Mucosa of rectum (tissue), 2 donors: ENCODE results near the gene REST.
A peak's percentile ranks its signal among the peaks of the same experiment; 100 is the strongest.
"Not testable (repeated sequence)": the region's sequence is repeated elsewhere in the genome, so short reads cannot be mapped to it uniquely, and the experiment has no call there.

Experiments used
- H3K27ac ChIP-seq, 2 donors: one replicate each; pipeline ENCODE4 v1.7.0; 2013; ENCODE audit warnings: inconsistent platforms in 2 of 2, low read depth in 2 of 2, low read length in 2 of 2
- H3K27me3 ChIP-seq, 2 donors: one replicate each; pipeline ENCODE4 v1.7.0; 2013; ENCODE audit warnings: low read length in 2 of 2; ENCODE audit not compliant: control insufficient read depth in 2 of 2, insufficient read depth in 2 of 2
- H3K36me3 ChIP-seq, 2 donors: one replicate each; pipeline ENCODE4 v1.7.0; 2013; ENCODE audit warnings: low read length in 2 of 2; ENCODE audit not compliant: control insufficient read depth in 2 of 2, insufficient read depth in 2 of 2
- H3K4me1 ChIP-seq, 2 donors: one replicate each; pipeline ENCODE4 v1.7.0; 2013; ENCODE audit warnings: low read length in 2 of 2, mild to moderate bottlenecking in 1 of 2; ENCODE audit not compliant: control insufficient read depth in 2 of 2, insufficient read depth in 2 of 2
- H3K4me3 ChIP-seq, 2 donors: one replicate each; pipeline ENCODE4 v1.7.0; 2013; ENCODE audit warnings: low read length in 2 of 2
- H3K9ac ChIP-seq, 2 donors: one replicate each; pipeline ENCODE4 v1.7.0; 2013; ENCODE audit warnings: low read length in 2 of 2, low read depth in 1 of 2, mild to moderate bottlenecking in 1 of 2
- H3K9me3 ChIP-seq, 2 donors: one replicate each; pipeline ENCODE4 v1.7.0; 2013; ENCODE audit warnings: low read length in 2 of 2; ENCODE audit not compliant: control insufficient read depth in 2 of 2
- donor health status: healthy.
- donor health status: Normal muscosa, but diverticular disease.

REST gene

DNA sequence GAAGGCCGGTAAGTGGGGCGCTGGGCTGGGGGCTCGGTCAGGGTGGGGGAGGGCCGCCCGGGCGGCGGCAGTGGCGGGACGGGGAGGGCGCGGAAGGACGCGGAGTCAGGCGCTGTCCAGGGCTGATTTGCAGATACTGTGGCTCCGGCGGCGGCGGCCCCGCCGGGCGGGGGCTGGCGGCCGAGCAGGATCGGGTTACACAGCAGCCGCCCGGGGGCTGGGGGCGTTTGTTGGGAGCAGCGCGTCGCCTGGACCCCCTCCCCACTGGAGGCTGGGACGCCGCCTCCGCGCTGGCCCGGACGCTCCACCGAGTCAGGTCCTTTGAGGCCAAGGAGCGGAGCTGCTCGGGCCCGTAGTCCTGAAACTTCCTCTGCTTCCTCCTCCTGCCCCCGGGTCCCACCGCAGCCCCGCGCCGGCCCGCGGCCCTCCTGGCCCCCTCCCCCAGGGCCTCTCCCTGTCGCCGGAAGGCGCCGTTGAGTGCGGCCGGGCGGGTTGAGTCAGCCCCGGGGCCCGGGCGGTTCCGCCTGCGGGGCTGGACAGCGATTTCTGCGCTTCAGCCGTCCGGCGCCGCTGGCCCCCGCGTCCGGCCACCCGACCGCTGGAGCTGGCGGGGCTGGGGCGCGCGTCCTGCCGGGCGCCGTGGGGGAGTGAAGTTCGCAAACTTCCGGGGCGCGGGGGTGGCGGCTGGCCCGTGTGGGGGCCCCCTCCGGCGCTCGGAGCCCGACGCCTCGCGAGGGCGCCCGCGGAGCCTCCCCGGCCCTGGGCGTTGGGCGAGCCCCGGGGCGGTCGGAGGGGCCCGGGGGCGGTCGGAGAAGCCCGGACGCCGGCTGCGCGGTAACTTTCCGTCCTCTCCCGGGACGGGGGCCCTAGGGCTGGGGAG is 746 bp downstream of the REST start:
- Histone ChIP-seq H3K27me3 (no peaks in the 10 kb centered on the region), H3K4me1 (peaks cover 18 to 19% of the 10 kb centered on the region in 2 donors), H3K27ac (peak overlapping the region; percentile 89 to 91), H3K9ac (peak overlapping the region; percentile 76 to 85), H3K4me3 (peak overlapping the region; percentile 88), H3K36me3 (peaks cover 2% of the 10 kb centered on the region in 2 donors), H3K9me3 (no peaks in the 10 kb centered on the region)

DNA sequence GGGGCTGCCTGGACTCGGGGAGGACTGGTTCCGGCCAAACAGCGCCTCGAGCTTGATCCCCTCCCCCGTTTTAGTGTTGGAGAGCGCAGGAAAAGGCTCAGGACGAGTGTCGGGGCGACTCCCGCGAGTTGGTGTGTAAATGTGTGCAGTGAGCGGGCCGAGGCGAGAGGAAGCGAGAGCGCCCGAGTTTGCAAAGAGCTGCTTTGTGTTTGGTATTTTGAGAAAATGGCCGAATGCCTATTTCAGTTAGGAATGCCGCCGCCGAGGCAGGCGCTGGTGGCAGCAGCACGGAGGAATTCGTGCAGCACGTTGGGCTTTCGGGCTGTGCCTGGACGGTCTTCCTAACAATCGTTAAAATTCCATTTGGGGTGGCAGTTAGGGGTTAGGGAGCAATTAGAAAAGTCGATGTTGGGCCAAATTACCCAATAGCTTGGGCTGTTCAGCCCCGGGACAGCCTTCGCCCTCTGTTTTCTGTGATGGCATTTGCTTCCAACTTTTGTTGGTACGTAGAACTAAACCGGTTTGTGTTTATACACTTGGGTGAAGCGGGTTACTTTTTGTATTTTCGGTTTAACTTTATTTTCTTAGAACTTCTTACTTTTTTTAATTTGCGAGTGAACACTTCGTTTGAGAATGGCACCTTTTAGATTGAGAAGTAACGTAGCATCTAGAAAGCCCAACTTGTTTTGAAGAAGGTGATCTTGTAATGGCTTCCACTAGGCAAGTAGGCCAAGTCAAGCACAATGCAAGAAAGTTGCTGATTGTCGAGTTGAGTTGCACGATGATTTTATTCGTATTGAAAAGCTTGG is 1.6 kb downstream of the REST start:
- Histone ChIP-seq H3K27ac (peak overlapping the region; percentile 89 to 91), H3K4me3 (peak overlapping the region; percentile 88), H3K36me3 (peaks cover 2 to 4% of the 10 kb centered on the region in 2 donors), H3K9ac (peak overlapping the region; percentile 76 to 85), H3K9me3 (no peaks in the 10 kb centered on the region), H3K4me1 (peaks cover 18 to 19% of the 10 kb centered on the region in 2 donors), H3K27me3 (no peaks in the 10 kb centered on the region)

DNA sequence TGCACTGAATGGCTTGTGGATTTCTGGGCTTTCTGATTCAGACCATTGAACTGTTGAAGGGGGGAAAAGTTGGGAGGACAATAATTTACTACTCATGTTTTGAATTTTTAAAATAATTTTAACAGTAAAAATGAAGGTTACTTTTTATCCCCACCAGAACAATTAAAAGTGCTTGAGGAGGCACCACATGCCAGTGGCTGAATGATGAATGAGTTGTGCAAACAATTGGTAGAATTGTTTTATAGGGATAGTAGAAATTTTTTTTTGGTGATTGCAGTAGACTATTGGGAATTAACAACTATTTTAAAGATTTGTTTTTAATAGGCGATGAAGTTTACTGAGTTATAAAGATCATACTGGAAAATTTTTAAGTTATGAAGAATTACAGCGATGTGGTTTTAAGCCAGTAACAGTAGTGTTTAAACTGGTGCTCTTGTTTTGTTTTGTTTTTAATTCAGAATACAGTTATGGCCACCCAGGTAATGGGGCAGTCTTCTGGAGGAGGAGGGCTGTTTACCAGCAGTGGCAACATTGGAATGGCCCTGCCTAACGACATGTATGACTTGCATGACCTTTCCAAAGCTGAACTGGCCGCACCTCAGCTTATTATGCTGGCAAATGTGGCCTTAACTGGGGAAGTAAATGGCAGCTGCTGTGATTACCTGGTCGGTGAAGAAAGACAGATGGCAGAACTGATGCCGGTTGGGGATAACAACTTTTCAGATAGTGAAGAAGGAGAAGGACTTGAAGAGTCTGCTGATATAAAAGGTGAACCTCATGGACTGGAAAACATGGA is 2.7 kb downstream of the REST start:
- peak overlapping the region; percentile 88 for H3K4me3 ChIP-seq
- peak overlapping the region in 1 of 2 donors; percentile 91 for H3K27ac ChIP-seq
- peaks cover 18 to 19% of the 10 kb centered on the region in 2 donors for H3K4me1 ChIP-seq
- H3K9ac ChIP-seq = peak overlapping the region; percentile 58 to 85
- no peaks in the 10 kb centered on the region for H3K27me3 ChIP-seq
- H3K9me3 ChIP-seq = no peaks in the 10 kb centered on the region
- peaks cover 2 to 4% of the 10 kb centered on the region in 2 donors for H3K36me3 ChIP-seq

DNA sequence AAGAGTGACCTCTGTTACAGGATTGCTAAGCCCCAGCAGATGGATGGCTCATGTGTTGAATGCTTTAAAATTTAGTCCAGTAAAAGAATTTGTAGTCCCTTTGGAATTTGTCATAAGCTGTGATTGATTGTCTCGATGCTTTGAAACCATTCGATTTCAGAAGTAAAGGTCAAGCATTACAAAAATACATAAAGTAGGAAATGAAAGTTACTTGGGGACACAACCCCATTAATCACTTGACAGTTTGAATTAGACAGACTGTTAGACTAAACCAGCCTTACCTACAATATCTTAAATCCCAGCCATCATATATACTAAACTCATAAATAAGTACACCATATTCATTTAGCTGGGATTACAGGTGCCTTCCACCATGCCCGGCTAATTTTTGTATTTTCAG is 6.6 kb downstream of the REST start:
- H3K36me3 ChIP-seq = peaks cover 2 to 17% of the 10 kb centered on the region in 2 donors
- H3K4me3 ChIP-seq = no peak overlapping the region
- no peaks in the 10 kb centered on the region for H3K9me3 ChIP-seq
- peaks cover 14% of the 10 kb centered on the region in 2 donors for H3K4me1 ChIP-seq
- H3K9ac ChIP-seq = no peak overlapping the region
- H3K27ac ChIP-seq = no peak overlapping the region
- H3K27me3 ChIP-seq = no peaks in the 10 kb centered on the region

DNA sequence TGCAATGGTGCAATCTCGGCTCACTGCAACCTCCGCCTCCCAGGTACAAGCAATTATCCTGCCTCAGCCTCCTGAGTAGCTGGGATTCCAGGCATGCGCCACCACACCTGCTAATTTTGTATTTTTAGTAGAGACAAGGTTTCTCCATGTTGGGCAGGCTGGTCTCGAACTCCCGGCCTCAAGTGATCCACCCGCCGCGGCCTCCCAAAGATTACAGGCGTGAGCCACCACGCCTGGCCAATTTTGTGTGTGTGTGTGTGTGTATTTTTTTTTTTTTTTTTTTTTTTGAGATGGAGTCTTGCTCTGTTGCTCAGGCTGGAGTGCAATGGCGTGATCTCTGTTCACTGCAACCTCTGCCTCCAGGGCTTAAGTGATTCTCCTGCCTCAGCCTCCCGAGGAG is 7.3 kb downstream of the REST start:
- peaks cover 9 to 10% of the 10 kb centered on the region in 2 donors for H3K4me1 ChIP-seq
- H3K36me3 ChIP-seq = peaks cover 7 to 18% of the 10 kb centered on the region in 2 donors

GRCh38 chr4:56927196-56927595 is 19.5 kb downstream of the REST start:
- Histone ChIP-seq H3K9ac (no peak overlapping the region), H3K4me3 (no peak overlapping the region), H3K27me3 (no peaks in the 10 kb centered on the region), H3K36me3 (peaks cover 22 to 34% of the 10 kb centered on the region in 2 donors), H3K27ac (no peak overlapping the region), H3K4me1 (no peaks in the 10 kb centered on the region), H3K9me3 (no peaks in the 10 kb centered on the region)

More for the DNA sequence above, 7.3 kb downstream of the REST start:
- not testable (repeated sequence) for H3K4me3 ChIP-seq, H3K27ac ChIP-seq, H3K9me3 ChIP-seq, H3K27me3 ChIP-seq, H3K9ac ChIP-seq

GRCh38 chr4:56930638-56931037 is 22.9 kb downstream of the REST start:
- H3K27me3 ChIP-seq = no peaks in the 10 kb centered on the region
- no peak overlapping the region for H3K4me3 ChIP-seq
- no peaks in the 10 kb centered on the region for H3K9me3 ChIP-seq
- H3K27ac ChIP-seq = no peak overlapping the region
- no peak overlapping the region for H3K9ac ChIP-seq
- peaks cover 18 to 26% of the 10 kb centered on the region in 2 donors for H3K36me3 ChIP-seq
- H3K4me1 ChIP-seq = no peaks in the 10 kb centered on the region

DNA sequence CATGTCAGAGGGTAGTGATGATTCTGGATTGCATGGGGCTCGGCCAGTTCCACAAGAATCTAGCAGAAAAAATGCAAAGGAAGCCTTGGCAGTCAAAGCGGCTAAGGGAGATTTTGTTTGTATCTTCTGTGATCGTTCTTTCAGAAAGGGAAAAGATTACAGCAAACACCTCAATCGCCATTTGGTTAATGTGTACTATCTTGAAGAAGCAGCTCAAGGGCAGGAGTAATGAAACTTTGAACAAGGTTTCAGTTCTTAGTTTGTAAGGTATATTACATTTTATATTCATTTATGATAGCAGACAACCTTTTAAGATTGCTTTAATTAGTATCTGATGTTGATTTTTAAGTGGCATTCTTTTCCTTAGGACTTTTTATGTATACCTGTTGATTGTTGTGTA is 24.2 kb downstream of the REST start:
- H3K9me3 ChIP-seq = no peaks in the 10 kb centered on the region
- H3K9ac ChIP-seq = no peak overlapping the region
- no peaks in the 10 kb centered on the region for H3K4me1 ChIP-seq
- H3K4me3 ChIP-seq = no peak overlapping the region
- no peaks in the 10 kb centered on the region for H3K27me3 ChIP-seq
- H3K27ac ChIP-seq = no peak overlapping the region
- peaks cover 18 to 26% of the 10 kb centered on the region in 2 donors for H3K36me3 ChIP-seq

GRCh38 chr4:56937262-56937661 is 29.6 kb downstream of the REST start:
- Histone ChIP-seq H3K9me3 (no peaks in the 10 kb centered on the region), H3K27ac (no peak overlapping the region), H3K36me3 (no peaks in the 10 kb centered on the region), H3K27me3 (no peaks in the 10 kb centered on the region), H3K4me1 (no peaks in the 10 kb centered on the region), H3K9ac (no peak overlapping the region), H3K4me3 (no peak overlapping the region)
